Ectodermal cell (in vitro differentiated cells): Measurements from ENCODE around the gene TAPT1.

Experiments used
- H3K27ac ChIP-seq: 2 replicates; pipeline ENCODE4 v1.7.0; 2013; ENCODE audit warnings: mild to moderate bottlenecking, low read depth, low read length; ENCODE audit not compliant: insufficient read depth, poor library complexity, severe bottlenecking
- H3K27me3 ChIP-seq: 2 replicates; pipeline ENCODE4 v1.7.0; 2013; ENCODE audit warnings: mild to moderate bottlenecking, low read length; ENCODE audit not compliant: insufficient read depth, control insufficient read depth, poor library complexity, severe bottlenecking
- H3K36me3 ChIP-seq: one replicate; pipeline ENCODE4 v1.7.0; 2013; ENCODE audit warnings: low read length; ENCODE audit not compliant: control insufficient read depth, insufficient read depth
- H3K4me1 ChIP-seq: one replicate; pipeline ENCODE4 v1.7.0; 2013; ENCODE audit warnings: low read length; ENCODE audit not compliant: control insufficient read depth, insufficient read depth
- H3K4me3 ChIP-seq: 2 replicates; pipeline ENCODE4 v1.7.0; 2013; ENCODE audit warnings: low read depth, low read length, control low read depth; ENCODE audit not compliant: insufficient read depth
- H3K9me3 ChIP-seq: 2 replicates; pipeline ENCODE4 v1.7.0; 2013; ENCODE audit warnings: mild to moderate bottlenecking, low read length, moderate library complexity; ENCODE audit not compliant: control insufficient read depth
- WGBS, 2 experiments: methylation state at CpG; one replicate each; pipeline ENCODE4 v1.1.7; 2013; ENCODE audit warnings: missing lambda C conversion rate in 2 of 2; 5-methylcytosine and 5-hydroxymethylcytosine counted together

TAPT1 gene

GRCh38 chr4:16263056-16263455 lies 36.8 kb upstream of the TAPT1 start:
- H3K27me3 ChIP-seq: no peaks in the 10 kb centered on the region
- WGBS, 2 experiments: 63 to 92% methylated on average over 1 to 2 of the region's 2 CpGs
- H3K27ac ChIP-seq: no peak overlapping the region
- H3K4me3 ChIP-seq: no peak overlapping the region
- no peaks in the 10 kb centered on the region for H3K36me3 ChIP-seq
- no peaks in the 10 kb centered on the region for H3K4me1 ChIP-seq
- H3K9me3 ChIP-seq: no peaks in the 10 kb centered on the region

GRCh38 chr4:16262188-16262587 lies 35.9 kb upstream of the TAPT1 start:
- Histone ChIP-seq H3K27me3 (no peaks in the 10 kb centered on the region), H3K9me3 (no peaks in the 10 kb centered on the region), H3K4me3 (no peak overlapping the region), H3K36me3 (no peaks in the 10 kb centered on the region), H3K4me1 (no peaks in the 10 kb centered on the region), H3K27ac (no peak overlapping the region)
- WGBS, 2 experiments: 85 to 87% methylated on average over 3 to 4 of the region's 4 CpGs

GRCh38 chr4:16261313-16261878 lies 35.1 kb upstream of the TAPT1 start:
- no peak overlapping the region for H3K4me3 ChIP-seq
- no peak overlapping the region for H3K27ac ChIP-seq
- no peaks in the 10 kb centered on the region for H3K9me3 ChIP-seq
- H3K36me3 ChIP-seq: no peaks in the 10 kb centered on the region
- 89 to 94% methylated on average over 3 of the region's 5 CpGs for WGBS, 2 experiments
- no peaks in the 10 kb centered on the region for H3K4me1 ChIP-seq
- no peaks in the 10 kb centered on the region for H3K27me3 ChIP-seq

DNA sequence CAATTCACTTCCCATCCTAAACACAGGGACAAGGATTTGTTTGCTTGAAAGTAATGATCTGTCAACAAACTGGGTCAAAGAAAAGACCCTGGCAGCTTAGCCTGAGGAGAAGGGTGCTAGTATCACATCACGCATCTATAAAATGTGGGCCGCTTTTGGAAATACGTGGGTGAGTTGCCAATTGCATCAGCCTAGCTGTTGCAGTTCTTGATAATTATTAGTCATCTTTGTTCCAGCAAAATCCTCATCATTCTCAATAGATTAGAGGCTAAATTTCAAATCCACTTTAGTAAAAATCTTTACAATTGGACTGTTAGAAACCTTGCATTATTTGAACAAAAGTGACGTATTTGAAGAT lies 33.6 kb upstream of the TAPT1 start:
- 94 to 100% methylated on average over 3 to 4 of the region's 4 CpGs for WGBS, 2 experiments
- Histone ChIP-seq H3K4me3 (no peak overlapping the region), H3K36me3 (no peaks in the 10 kb centered on the region)

GRCh38 chr4:16259241-16259888 lies 33.1 kb upstream of the TAPT1 start:
- Histone ChIP-seq H3K4me3 (no peak overlapping the region), H3K9me3 (no peaks in the 10 kb centered on the region), H3K36me3 (no peaks in the 10 kb centered on the region), H3K27me3 (no peaks in the 10 kb centered on the region), H3K27ac (no peak overlapping the region), H3K4me1 (no peaks in the 10 kb centered on the region)
- WGBS, 2 experiments: 88 to 92% methylated on average over 1 of the region's 1 CpG

More for the DNA sequence above, 33.6 kb upstream of the TAPT1 start:
- H3K4me1 ChIP-seq: no peaks in the 10 kb centered on the region
- no peaks in the 10 kb centered on the region for H3K27me3 ChIP-seq
- H3K27ac ChIP-seq: no peak overlapping the region
- no peaks in the 10 kb centered on the region for H3K9me3 ChIP-seq

DNA sequence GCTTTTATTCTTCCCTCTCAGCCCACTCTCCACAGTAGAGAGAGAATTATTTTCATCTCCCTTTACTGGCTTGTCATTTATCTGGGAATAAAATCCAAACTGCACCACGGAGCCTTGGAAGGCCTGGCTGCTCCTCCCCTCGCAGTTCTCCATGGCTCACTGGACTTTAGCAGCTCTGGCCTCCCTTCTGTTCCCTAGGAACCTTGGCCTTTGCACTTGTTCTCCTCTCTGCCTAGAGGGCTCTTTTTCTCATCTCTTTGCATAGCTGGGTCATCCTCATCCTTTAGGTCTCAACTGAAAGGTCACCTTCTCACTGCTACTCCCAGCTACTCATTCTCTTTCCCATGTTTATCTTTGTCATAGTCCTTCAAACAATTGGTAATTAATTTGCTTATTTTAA lies 31.3 kb upstream of the TAPT1 start:
- H3K4me3 ChIP-seq: no peak overlapping the region
- H3K4me1 ChIP-seq: no peaks in the 10 kb centered on the region
- H3K36me3 ChIP-seq: no peaks in the 10 kb centered on the region
- no peaks in the 10 kb centered on the region for H3K9me3 ChIP-seq
- 93 to 95% methylated on average over 2 of the region's 2 CpGs for WGBS, 2 experiments
- no peaks in the 10 kb centered on the region for H3K27me3 ChIP-seq
- H3K27ac ChIP-seq: no peak overlapping the region

- Histone ChIP-seq H3K27me3 (no peaks in the 10 kb centered on the region), H3K9me3 (no peaks in the 10 kb centered on the region), H3K4me1 (no peaks in the 10 kb centered on the region), H3K4me3 (no peak overlapping the region), H3K36me3 (no peaks in the 10 kb centered on the region), H3K27ac (no peak overlapping the region)
- 94 to 95% methylated on average over 28 of the region's 28 CpGs for WGBS, 2 experiments
Observed at GRCh38 chr4:16256343-16256742, 30.1 kb upstream of the TAPT1 start.

DNA sequence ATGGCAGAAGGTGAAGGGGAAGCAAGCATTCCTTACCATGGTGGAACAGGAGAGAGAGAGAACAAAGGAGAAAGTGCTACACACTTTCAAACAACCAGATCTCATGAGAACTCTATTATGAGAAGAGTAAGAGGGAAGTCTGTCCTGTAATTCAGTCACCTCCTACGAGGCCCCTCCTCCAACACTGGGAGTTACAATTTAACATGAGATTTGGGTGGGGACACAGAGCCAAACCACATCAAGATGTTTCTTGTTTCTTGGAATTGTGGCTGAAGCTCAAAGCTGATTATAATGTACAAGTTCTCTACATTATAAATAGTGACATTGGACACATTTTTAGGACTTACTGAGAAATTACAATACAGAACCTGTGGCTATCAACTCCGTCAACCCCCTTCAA lies 29.5 kb upstream of the TAPT1 start:
- Histone ChIP-seq H3K27ac (no peak overlapping the region), H3K27me3 (no peaks in the 10 kb centered on the region), H3K9me3 (no peaks in the 10 kb centered on the region), H3K36me3 (no peaks in the 10 kb centered on the region), H3K4me1 (no peaks in the 10 kb centered on the region), H3K4me3 (no peak overlapping the region)
- WGBS, 2 experiments: 91 to 93% methylated on average over 2 of the region's 2 CpGs

DNA sequence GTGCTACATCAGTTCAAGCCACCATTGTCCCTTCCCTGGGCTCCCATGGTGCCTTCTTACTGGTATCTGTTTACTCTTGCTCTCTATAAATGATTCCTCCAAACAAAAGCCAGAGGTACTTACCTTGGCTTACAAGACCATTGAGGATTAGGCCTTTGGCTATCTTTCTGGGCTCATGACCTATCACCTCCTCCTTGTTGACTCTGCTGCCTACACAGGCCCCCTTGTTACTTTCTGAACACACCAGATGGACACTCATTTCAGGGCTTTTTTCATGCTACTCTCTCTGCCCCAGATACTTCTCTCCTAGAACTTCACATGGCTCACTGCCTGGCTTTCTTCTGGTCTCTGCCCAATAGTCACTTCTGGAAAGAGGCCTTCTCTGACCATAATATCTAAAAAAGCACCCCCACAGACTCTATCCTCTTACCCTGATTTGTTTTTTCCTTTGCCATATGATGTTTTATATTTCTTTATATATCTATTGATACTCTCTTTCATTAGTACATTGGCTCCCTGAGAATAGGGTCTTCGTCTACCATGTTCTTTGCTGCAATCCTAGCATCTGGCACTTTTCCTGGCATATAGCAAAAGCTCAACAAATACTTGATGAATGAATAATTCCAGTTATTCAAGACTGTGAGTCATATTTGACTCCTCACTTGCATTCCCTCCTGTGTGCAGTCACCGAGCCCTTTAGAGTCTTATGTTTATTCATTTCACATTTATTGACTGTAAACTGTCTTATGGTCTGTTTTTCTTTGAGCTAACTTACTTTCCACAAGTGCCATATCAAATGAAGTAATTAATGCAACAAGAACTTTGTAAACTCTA lies 27.1 kb upstream of the TAPT1 start:
- 91 to 100% methylated on average over 1 to 2 of the region's 2 CpGs for WGBS, 2 experiments
- no peaks in the 10 kb centered on the region for H3K36me3 ChIP-seq
- H3K9me3 ChIP-seq: no peaks in the 10 kb centered on the region
- H3K4me3 ChIP-seq: no peak overlapping the region
- H3K4me1 ChIP-seq: no peaks in the 10 kb centered on the region
- no peak overlapping the region for H3K27ac ChIP-seq
- H3K27me3 ChIP-seq: no peaks in the 10 kb centered on the region

DNA sequence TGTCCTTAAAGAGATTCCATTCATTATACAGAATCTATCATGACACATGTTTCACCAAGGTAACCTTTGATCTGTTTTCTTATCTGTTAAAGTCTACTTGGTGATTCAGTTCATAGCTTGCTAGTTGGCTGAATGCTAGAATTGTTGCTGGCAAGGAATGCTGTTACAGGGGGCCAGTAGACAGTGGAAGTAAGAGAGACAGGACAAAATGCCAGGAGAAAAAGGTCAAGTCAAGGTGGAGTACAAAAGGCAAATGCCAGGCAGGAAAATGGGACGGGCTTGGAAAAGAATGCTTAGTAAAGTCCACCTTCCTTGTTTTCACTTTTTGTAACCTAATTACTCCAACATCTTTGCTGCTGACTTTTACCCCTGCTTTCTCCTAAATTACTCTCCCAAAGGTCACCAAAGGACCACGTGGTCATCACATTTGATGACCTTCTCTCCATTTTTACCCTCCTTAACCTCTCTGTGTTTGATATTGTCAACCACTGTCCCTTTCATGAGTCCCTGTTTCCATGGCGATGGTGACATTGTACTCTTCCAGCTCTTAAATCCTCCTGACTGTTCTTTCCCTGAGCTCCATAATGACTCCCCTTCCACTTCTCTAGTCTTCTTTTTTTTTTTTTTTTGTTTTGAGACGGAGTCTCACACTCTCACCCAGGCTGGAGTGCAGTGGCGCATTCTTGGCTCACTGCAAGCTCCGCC lies 24.5 kb upstream of the TAPT1 start:
- H3K27ac ChIP-seq: peak overlapping the region; percentile 5
- H3K36me3 ChIP-seq: no peaks in the 10 kb centered on the region
- H3K4me1 ChIP-seq: no peaks in the 10 kb centered on the region
- WGBS, 2 experiments: 83 to 86% methylated on average over 5 to 6 of the region's 6 CpGs
- no peak overlapping the region for H3K4me3 ChIP-seq
- H3K9me3 ChIP-seq: no peaks in the 10 kb centered on the region
- no peaks in the 10 kb centered on the region for H3K27me3 ChIP-seq
